ENCODE results near the gene PRRT3.

DNA sequence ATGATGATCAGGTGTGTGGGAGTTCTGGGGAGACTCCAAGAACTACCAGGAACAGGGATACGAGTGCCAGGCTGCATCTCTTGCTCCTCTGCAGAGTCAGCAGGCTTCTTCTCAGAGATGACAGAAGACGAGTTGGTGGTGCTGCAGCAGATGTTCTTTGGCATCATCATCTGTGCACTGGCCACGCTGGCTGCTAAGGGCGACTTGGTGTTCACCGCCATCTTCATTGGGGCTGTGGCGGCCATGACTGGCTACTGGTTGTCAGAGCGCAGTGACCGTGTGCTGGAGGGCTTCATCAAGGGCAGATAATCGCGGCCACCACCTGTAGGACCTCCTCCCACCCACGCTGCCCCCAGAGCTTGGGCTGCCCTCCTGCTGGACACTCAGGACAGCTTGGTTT is 7.9 kb downstream of the PRRT3 start:
- TF ChIP-seq CTCF (IDR thresholded peaks at IDR 0.05; ENCODE audit: low read depth, low read length) (no peak), POLR2A (IDR thresholded peaks at IDR 0.05; ENCODE audit: extremely low read depth, insufficient read length) (no peak), MYC (IDR thresholded peaks at IDR 0.05; ENCODE audit: low read depth, low read length) (no peak), MAX (IDR thresholded peaks at IDR 0.05; ENCODE audit: low read depth, low read length) (no peak)
